Measurements from ENCODE around the gene PSTPIP1. TPM values are rescaled to one million over a fixed set of nuclear protein-coding genes. Genes with fewer than 3 reads are reported as not detected.

PSTPIP1 gene
- total and polyA plus RNA-seq, 2 of the 13 experiments (the other 11 are each of a cell fraction or from before 2014, with no cell fraction given) = 4.4 to 8.7 TPM

DNA sequence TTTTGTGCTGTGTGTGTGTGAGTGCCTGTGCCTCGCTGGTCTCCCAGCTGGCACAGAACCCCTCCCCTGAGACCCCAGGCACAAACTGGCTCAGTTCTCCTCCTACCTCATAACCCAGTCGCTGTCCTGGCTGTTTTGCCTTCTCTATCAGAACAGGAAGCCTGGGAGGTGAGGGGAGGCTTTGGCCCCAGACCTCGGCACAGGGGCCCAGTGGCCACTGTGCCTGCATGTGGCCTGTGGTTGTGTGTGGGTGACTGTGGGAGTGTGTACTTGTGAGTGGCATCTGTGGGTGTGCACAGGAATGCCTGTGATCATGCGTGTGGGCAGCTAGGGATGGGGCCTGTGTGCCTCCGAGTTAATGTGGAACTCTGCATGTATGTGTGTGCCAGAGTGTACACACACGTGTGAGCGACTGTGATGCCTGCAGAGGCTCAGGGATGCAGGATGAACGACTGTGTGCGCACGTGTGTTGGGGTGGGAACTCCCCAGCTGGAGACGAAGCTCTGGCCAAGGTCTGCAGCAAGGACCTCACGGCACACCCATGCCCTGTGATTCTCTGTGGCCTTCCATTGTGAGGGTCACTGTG lies 32.3 kb downstream of the PSTPIP1 start (continued):
- TF ChIP-seq, protein P1, sequence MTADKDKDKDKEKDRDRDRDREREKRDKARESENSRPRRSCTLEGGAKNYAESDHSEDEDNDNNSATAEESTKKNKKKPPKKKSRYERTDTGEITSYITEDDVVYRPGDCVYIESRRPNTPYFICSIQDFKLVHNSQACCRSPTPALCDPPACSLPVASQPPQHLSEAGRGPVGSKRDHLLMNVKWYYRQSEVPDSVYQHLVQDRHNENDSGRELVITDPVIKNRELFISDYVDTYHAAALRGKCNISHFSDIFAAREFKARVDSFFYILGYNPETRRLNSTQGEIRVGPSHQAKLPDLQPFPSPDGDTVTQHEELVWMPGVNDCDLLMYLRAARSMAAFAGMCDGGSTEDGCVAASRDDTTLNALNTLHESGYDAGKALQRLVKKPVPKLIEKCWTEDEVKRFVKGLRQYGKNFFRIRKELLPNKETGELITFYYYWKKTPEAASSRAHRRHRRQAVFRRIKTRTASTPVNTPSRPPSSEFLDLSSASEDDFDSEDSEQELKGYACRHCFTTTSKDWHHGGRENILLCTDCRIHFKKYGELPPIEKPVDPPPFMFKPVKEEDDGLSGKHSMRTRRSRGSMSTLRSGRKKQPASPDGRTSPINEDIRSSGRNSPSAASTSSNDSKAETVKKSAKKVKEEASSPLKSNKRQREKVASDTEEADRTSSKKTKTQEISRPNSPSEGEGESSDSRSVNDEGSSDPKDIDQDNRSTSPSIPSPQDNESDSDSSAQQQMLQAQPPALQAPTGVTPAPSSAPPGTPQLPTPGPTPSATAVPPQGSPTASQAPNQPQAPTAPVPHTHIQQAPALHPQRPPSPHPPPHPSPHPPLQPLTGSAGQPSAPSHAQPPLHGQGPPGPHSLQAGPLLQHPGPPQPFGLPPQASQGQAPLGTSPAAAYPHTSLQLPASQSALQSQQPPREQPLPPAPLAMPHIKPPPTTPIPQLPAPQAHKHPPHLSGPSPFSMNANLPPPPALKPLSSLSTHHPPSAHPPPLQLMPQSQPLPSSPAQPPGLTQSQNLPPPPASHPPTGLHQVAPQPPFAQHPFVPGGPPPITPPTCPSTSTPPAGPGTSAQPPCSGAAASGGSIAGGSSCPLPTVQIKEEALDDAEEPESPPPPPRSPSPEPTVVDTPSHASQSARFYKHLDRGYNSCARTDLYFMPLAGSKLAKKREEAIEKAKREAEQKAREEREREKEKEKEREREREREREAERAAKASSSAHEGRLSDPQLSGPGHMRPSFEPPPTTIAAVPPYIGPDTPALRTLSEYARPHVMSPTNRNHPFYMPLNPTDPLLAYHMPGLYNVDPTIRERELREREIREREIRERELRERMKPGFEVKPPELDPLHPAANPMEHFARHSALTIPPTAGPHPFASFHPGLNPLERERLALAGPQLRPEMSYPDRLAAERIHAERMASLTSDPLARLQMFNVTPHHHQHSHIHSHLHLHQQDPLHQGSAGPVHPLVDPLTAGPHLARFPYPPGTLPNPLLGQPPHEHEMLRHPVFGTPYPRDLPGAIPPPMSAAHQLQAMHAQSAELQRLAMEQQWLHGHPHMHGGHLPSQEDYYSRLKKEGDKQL (CRISPR knock-in tag; IDR thresholded peaks at IDR 0.05; ENCODE audit: low read depth) = no peak
- no peak for TF ChIP-seq ATRX (CRISPR knock-in tag; IDR thresholded peaks at IDR 0.05; ENCODE audit: borderline replicate concordance)
- no peak for TF ChIP-seq ZNF296 (CRISPR knock-in tag; conservative IDR thresholded peaks at IDR 0.05)
- no peak for TF ChIP-seq ZNF558 (CRISPR knock-in tag; IDR thresholded peaks at IDR 0.05; ENCODE audit: borderline replicate concordance)

DNA sequence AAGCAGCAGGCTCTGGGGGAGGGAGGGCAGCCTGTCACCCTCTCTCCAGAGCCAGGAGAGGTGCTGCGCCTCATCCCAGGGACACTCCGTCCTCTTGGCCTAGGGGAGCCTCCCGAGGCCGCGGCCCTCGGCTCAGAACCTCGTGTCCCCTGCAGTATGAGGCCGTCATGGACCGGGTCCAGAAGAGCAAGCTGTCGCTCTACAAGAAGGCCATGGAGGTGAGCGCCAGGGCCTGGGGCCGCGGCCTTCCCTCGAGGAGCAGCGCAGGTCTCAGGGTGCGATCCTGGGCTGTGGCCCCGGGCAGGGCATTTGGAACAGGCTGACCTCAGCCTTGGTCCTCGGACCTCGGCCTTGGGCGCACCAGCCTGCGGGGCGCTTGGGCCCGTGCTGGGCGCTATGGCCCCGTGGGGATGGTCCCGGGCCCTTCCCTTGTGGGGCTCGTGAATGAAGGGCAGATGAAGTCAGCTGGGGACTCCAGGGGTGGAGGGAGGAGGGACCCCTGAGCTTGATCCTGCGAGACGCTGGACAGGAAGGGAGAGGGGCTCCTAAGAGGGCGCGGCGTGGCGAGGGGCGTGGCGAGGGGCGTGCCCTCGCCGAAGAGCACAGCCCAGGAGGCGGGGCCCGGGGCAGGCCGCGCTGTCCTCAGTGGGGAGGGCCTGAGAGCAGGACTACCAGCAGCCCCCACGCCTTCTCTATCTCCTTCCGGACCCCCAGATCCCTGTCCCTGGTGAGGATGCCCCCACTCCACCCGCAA lies 32.9 kb downstream of the PSTPIP1 start:
- Histone ChIP-seq H3K79me2 (ENCODE audit: insufficient read depth, low read length) (no peaks in the 10 kb centered on the region), H3K27ac (ENCODE audit: extremely low read length, insufficient read depth, low read length) (no peak overlapping the region), H3K36me3 (replicated peaks in 1 of 2; ENCODE audit: control insufficient read depth in 1 of 2, insufficient read depth in 2 of 2, low read length in 2 of 2) (no peaks in the 10 kb centered on the region), H3K9ac (ENCODE audit: insufficient read depth, low read depth, low read length) (no peak overlapping the region), H3K4me1 (ENCODE audit: insufficient read depth, low read length) (peaks cover 35% of the 10 kb centered on the region), H2AFZ (ENCODE audit: low read length) (no peak overlapping the region), H3K4me3 (replicated peaks in 1 of 3; ENCODE audit: insufficient read depth in 1 of 3, low read depth in 2 of 3, low read length in 3 of 3) (no peak overlapping the region), H3K27me3 (ENCODE audit: control insufficient read depth in 1 of 2, insufficient read depth in 2 of 2, low read length in 2 of 2) (peaks cover 7 to 26% of the 10 kb centered on the region in 2 experiments; a peak in 4 of 5 replicates), H3K9me3 (ENCODE audit: low read length) (no peaks in the 10 kb centered on the region), H3K4me2 (ENCODE audit: low read depth, low read length) (no peak overlapping the region), H4K20me1 (ENCODE audit: insufficient read depth, low read length) (no peaks in the 10 kb centered on the region)
- ChIA-PET POLR2A (no interaction called here), CTCF (ENCODE audit: low intra/inter-chr PET ratio, low total read pairs) (no interaction called here)
- no TSS peak for BruUV-seq (replicated peaks)
- no peak for DNase-seq (ENCODE audit: low spot score)
- in situ Hi-C loops (cut with HindIII; ENCODE audit: extremely low pct_ligation_motif_present, low pct_unique_long_range_greater_than_20kb) (no loop called here), intact Hi-C loops (cut with micrococcal nuclease; ENCODE audit: unreplicated experiment) (no loop called here)
- 69% methylated on average over 20 of the region's 45 CpGs for WGBS (ENCODE audit: low lambda C conversion rate)
- no peak for ATAC-seq
- no peak for FAIRE-seq
- TF ChIP-seq ZNF331 (CRISPR knock-in tag; IDR thresholded peaks at IDR 0.05) (no peak), ZNF878 (CRISPR knock-in tag; IDR thresholded peaks at IDR 0.05) (no peak), HOXA3 (CRISPR knock-in tag; IDR thresholded peaks at IDR 0.05) (peak; percentile 29; the same call in 1 of the 2 replicates), SMARCC2 (IDR thresholded peaks at IDR 0.05) (no peak)
- TF ChIP-seq, protein P2, sequence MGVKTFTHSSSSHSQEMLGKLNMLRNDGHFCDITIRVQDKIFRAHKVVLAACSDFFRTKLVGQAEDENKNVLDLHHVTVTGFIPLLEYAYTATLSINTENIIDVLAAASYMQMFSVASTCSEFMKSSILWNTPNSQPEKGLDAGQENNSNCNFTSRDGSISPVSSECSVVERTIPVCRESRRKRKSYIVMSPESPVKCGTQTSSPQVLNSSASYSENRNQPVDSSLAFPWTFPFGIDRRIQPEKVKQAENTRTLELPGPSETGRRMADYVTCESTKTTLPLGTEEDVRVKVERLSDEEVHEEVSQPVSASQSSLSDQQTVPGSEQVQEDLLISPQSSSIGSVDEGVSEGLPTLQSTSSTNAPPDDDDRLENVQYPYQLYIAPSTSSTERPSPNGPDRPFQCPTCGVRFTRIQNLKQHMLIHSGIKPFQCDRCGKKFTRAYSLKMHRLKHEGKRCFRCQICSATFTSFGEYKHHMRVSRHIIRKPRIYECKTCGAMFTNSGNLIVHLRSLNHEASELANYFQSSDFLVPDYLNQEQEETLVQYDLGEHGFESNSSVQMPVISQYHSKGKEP (CRISPR knock-in tag; IDR thresholded peaks at IDR 0.05) = no peak

Data from HepG2 (cell line).